ENCODE measurements around the gene KCNMB3. TPM values are rescaled to one million over a fixed set of nuclear protein-coding genes. Genes with fewer than 3 reads are reported as not detected.
"Not testable (repeated sequence)": the region's sequence is repeated elsewhere in the genome, so short reads cannot be mapped to it uniquely, and the experiment has no call there.

The KCNMB3 gene
- polyA plus RNA-seq, 1 donor from 2014 or later = 0.16 TPM

- H3K9ac ChIP-seq (ENCODE audit: low read length) = no peak overlapping the region
- no peak overlapping the region for H3K27ac ChIP-seq (ENCODE audit: low read length)
- H3K36me3 ChIP-seq (ENCODE audit: insufficient read depth, low read length) = no peaks in the 10 kb centered on the region
- no peaks in the 10 kb centered on the region for H3F3A ChIP-seq (ENCODE audit: insufficient read depth, low read length, poor library complexity, severe bottlenecking)
- no peaks in the 10 kb centered on the region for H3K9me2 ChIP-seq (ENCODE audit: insufficient read depth, low read length)
- no peak overlapping the region for H3K4me3 ChIP-seq (ENCODE audit: low read length)
- H2AFZ ChIP-seq (ENCODE audit: low read depth, low read length) = no peak overlapping the region
- no peaks in the 10 kb centered on the region for H3K79me2 ChIP-seq (replicated peaks; ENCODE audit: insufficient read depth, low read length)
- no peaks in the 10 kb centered on the region for H4K20me1 ChIP-seq (ENCODE audit: insufficient read depth)
- H3K9me3 ChIP-seq (ENCODE audit: low read length) = no peaks in the 10 kb centered on the region
- no peaks in the 10 kb centered on the region for H3K27me3 ChIP-seq (ENCODE audit: insufficient read depth, low read depth, low read length)
- no peak overlapping the region for H3K4me2 ChIP-seq (ENCODE audit: low read length)
- no peak for TF ChIP-seq EP300 (conservative IDR thresholded peaks at IDR 0.05; ENCODE audit: poor library complexity, severe bottlenecking)
- TF ChIP-seq, protein P1, sequence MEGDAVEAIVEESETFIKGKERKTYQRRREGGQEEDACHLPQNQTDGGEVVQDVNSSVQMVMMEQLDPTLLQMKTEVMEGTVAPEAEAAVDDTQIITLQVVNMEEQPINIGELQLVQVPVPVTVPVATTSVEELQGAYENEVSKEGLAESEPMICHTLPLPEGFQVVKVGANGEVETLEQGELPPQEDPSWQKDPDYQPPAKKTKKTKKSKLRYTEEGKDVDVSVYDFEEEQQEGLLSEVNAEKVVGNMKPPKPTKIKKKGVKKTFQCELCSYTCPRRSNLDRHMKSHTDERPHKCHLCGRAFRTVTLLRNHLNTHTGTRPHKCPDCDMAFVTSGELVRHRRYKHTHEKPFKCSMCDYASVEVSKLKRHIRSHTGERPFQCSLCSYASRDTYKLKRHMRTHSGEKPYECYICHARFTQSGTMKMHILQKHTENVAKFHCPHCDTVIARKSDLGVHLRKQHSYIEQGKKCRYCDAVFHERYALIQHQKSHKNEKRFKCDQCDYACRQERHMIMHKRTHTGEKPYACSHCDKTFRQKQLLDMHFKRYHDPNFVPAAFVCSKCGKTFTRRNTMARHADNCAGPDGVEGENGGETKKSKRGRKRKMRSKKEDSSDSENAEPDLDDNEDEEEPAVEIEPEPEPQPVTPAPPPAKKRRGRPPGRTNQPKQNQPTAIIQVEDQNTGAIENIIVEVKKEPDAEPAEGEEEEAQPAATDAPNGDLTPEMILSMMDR (IDR thresholded peaks at IDR 0.05; ENCODE audit: poor library complexity, severe bottlenecking) = no peak
- TF ChIP-seq MXI1 (conservative IDR thresholded peaks at IDR 0.05; ENCODE audit: poor library complexity, severe bottlenecking) = no peak
- TF ChIP-seq RAD21 (conservative IDR thresholded peaks at IDR 0.05) = no peak
- TF ChIP-seq SMC3 (conservative IDR thresholded peaks at IDR 0.05; ENCODE audit: poor library complexity) = no peak
- no peak for TF ChIP-seq EZH2 (IDR thresholded peaks at IDR 0.05; ENCODE audit: borderline replicate concordance, insufficient read depth, low read length, poor library complexity, severe bottlenecking)
- no peak for TF ChIP-seq POLR2AphosphoS5 (IDR thresholded peaks at IDR 0.05)
- no peak for TF ChIP-seq TAF1 (IDR thresholded peaks at IDR 0.05; ENCODE audit: low read depth)
- no peak for TF ChIP-seq REST (IDR thresholded peaks at IDR 0.05; ENCODE audit: borderline replicate concordance)
Observed at GRCh38 chr3:179258820-179259219, 7.9 kb upstream of the KCNMB3 start.

GRCh38 chr3:179257742-179258141 lies 6.8 kb upstream of the KCNMB3 start:
- not testable (repeated sequence) for H3K27ac ChIP-seq (ENCODE audit: low read length); H3K4me2 ChIP-seq (ENCODE audit: low read length); H3K79me2 ChIP-seq (replicated peaks; ENCODE audit: insufficient read depth, low read length); H2AFZ ChIP-seq (ENCODE audit: low read depth, low read length); H3K4me3 ChIP-seq (ENCODE audit: low read length); H4K20me1 ChIP-seq (ENCODE audit: insufficient read depth); H3K36me3 ChIP-seq (ENCODE audit: insufficient read depth, low read length); H3K9ac ChIP-seq (ENCODE audit: low read length); H3K9me3 ChIP-seq (ENCODE audit: low read length); H3K27me3 ChIP-seq (ENCODE audit: insufficient read depth, low read depth, low read length); H3F3A ChIP-seq (ENCODE audit: insufficient read depth, low read length, poor library complexity, severe bottlenecking); H3K9me2 ChIP-seq (ENCODE audit: insufficient read depth, low read length)

DNA sequence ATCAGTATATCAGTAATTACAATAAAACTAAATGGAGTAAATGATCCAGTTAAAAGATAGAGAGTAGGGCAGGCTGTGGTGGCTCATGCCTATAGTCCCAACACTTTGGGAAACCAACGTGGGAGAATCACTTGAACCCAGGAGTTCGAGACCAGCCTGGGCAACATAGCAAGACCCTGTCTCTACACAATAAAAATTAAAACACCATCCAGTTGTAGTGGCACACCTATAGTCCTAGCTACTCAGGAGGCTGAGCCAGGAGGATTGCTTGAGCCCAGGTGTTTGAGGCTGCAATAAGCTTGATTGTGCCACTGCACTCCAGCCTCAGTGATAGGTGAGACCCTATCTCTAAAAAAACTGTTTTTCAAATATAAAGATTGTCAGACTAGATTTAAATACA lies 5.9 kb upstream of the KCNMB3 start:
- Histone ChIP-seq H2AFZ (ENCODE audit: low read depth, low read length) (no peak overlapping the region), H3F3A (ENCODE audit: insufficient read depth, low read length, poor library complexity, severe bottlenecking) (no peaks in the 10 kb centered on the region), H4K20me1 (ENCODE audit: insufficient read depth) (no peaks in the 10 kb centered on the region), H3K4me3 (ENCODE audit: low read length) (no peak overlapping the region), H3K9ac (ENCODE audit: low read length) (no peak overlapping the region), H3K4me2 (ENCODE audit: low read length) (no peak overlapping the region), H3K36me3 (ENCODE audit: insufficient read depth, low read length) (no peaks in the 10 kb centered on the region), H3K9me2 (ENCODE audit: insufficient read depth, low read length) (no peaks in the 10 kb centered on the region), H3K27ac (ENCODE audit: low read length) (no peak overlapping the region), H3K9me3 (ENCODE audit: low read length) (no peaks in the 10 kb centered on the region), H3K27me3 (ENCODE audit: insufficient read depth, low read depth, low read length) (no peaks in the 10 kb centered on the region), H3K79me2 (replicated peaks; ENCODE audit: insufficient read depth, low read length) (no peaks in the 10 kb centered on the region)
- TF ChIP-seq EP300 (conservative IDR thresholded peaks at IDR 0.05; ENCODE audit: poor library complexity, severe bottlenecking) (no peak), REST (IDR thresholded peaks at IDR 0.05; ENCODE audit: borderline replicate concordance) (no peak), EZH2 (IDR thresholded peaks at IDR 0.05; ENCODE audit: borderline replicate concordance, insufficient read depth, low read length, poor library complexity, severe bottlenecking) (no peak), POLR2AphosphoS5 (IDR thresholded peaks at IDR 0.05) (no peak), SMC3 (conservative IDR thresholded peaks at IDR 0.05; ENCODE audit: poor library complexity) (no peak), MXI1 (conservative IDR thresholded peaks at IDR 0.05; ENCODE audit: poor library complexity, severe bottlenecking) (no peak), RAD21 (conservative IDR thresholded peaks at IDR 0.05) (no peak), TAF1 (IDR thresholded peaks at IDR 0.05; ENCODE audit: low read depth) (no peak)
- TF ChIP-seq, protein P1 (IDR thresholded peaks at IDR 0.05; ENCODE audit: poor library complexity, severe bottlenecking) = no peak

Data from neural cell (in vitro differentiated cells).